HG02610 (cell line): ENCODE results near the gene LRFN2.

Experiments
- ATAC-seq: cut with Tn5 transposase; IDR thresholded peaks from one replicate; pipeline ENCODE4 v1.9.1; 2021; ENCODE audit warnings: mild to moderate bottlenecking, moderate library complexity; ENCODE audit not compliant: unreplicated experiment

LRFN2 gene

GRCh38 chr6:40545954-40546353 lies 41.2 kb downstream of the LRFN2 start:
- ATAC-seq: no peak

GRCh38 chr6:40543776-40544175 lies 43.4 kb downstream of the LRFN2 start:
- ATAC-seq: no peak

- no peak for ATAC-seq
These were observed 44.0 kb downstream of the LRFN2 start for GRCh38 chr6:40543146-40543545.

GRCh38 chr6:40542175-40542764 lies 44.9 kb downstream of the LRFN2 start:
- ATAC-seq: no peak

- no peak for ATAC-seq
These were observed 45.5 kb downstream of the LRFN2 start for GRCh38 chr6:40541556-40542174.

GRCh38 chr6:40540790-40541189 lies 46.4 kb downstream of the LRFN2 start:
- ATAC-seq: no peak

- ATAC-seq: no peak
These were observed 47.3 kb downstream of the LRFN2 start for GRCh38 chr6:40539853-40540252.

- no peak for ATAC-seq
These were observed 48.6 kb downstream of the LRFN2 start for GRCh38 chr6:40538556-40538955.

- ATAC-seq: no peak
These were observed 49.7 kb downstream of the LRFN2 start for GRCh38 chr6:40537446-40537845.

GRCh38 chr6:40536442-40536841 lies 50.7 kb downstream of the LRFN2 start:
- no peak for ATAC-seq

GRCh38 chr6:40535819-40536380 lies 51.3 kb downstream of the LRFN2 start:
- no peak for ATAC-seq

GRCh38 chr6:40535110-40535818 lies 51.9 kb downstream of the LRFN2 start:
- no peak for ATAC-seq

- no peak for ATAC-seq
These were observed 54.7 kb downstream of the LRFN2 start for GRCh38 chr6:40532349-40533000.

GRCh38 chr6:40529919-40530318 lies 57.2 kb downstream of the LRFN2 start:
- ATAC-seq: no peak

- no peak for ATAC-seq
These were observed 58.1 kb downstream of the LRFN2 start for GRCh38 chr6:40529040-40529439.

GRCh38 chr6:40528051-40528450 lies 59.1 kb downstream of the LRFN2 start:
- ATAC-seq: no peak

- ATAC-seq: no peak
These were observed 61.1 kb downstream of the LRFN2 start for GRCh38 chr6:40526036-40526435.

GRCh38 chr6:40524797-40525585 lies 62.2 kb downstream of the LRFN2 start:
- no peak for ATAC-seq

GRCh38 chr6:40523505-40524172 lies 63.5 kb downstream of the LRFN2 start:
- no peak for ATAC-seq

- ATAC-seq: no peak
These were observed 65.7 kb downstream of the LRFN2 start for GRCh38 chr6:40521496-40521895.
